Measurements from ENCODE around the gene CRIP1. TPM values are rescaled to one million over a fixed set of nuclear protein-coding genes. Genes with fewer than 3 reads are reported as not detected.

The CRIP1 gene
- total RNA-seq, 1 donor from 2014 or later, result 12.2 TPM

GRCh38 chr14:105450864-105451720 lies 35.6 kb upstream of the CRIP1 start:
- DNase-seq (ENCODE audit: low read depth), result no peak

DNA sequence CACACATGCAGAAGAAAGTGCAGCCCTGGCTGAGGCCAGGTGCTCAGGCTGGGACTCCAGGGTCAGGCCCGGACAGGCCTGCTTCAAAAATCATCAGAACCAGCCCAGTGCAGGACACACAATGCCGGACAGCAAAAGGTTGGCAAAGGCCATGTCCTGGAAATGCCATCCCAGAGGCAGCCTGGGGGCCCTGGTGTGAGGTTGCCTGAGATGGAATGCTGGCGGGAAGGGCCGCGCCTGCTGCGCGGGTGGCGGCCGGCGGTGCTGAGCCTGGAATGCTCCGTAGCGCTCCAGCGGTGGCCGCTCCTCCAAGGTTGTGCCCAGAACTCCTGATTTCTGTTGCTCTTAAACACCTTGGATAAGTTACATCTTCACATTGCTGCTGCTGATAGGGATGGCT lies 33.7 kb upstream of the CRIP1 start:
- DNase-seq (ENCODE audit: low read depth), result no peak

- DNase-seq (ENCODE audit: low read depth), result no peak
These were observed 32.8 kb upstream of the CRIP1 start for GRCh38 chr14:105453847-105454246.

DNA sequence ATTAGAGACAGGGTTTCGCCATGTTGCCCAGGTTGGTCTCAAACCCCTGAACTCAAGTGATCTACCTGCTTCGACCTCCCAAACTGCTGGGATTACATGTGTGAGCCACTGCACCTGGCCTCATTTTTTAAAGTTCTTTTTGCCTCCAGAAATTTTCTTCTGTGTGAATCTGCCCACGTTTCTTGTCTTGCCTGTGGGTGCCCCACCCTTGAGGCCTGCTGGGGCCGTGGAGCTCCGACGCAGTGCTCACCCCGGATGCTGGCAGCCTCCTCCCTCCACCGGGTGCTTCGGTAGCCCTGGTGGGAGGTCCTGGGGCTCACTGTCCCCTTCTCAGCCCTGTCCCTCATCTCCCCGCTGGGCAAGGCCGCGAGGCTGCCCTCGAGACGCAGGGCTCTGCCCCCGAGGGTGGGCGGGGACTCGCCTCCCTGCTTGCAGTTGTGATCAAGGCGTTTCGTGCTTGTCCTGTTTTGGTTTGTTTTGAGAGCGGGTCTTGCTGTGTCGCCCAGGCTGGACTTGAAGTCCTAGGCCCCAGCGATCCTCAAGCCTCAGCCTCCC lies 31.5 kb upstream of the CRIP1 start:
- DNase-seq (ENCODE audit: low read depth), result no peak

DNA sequence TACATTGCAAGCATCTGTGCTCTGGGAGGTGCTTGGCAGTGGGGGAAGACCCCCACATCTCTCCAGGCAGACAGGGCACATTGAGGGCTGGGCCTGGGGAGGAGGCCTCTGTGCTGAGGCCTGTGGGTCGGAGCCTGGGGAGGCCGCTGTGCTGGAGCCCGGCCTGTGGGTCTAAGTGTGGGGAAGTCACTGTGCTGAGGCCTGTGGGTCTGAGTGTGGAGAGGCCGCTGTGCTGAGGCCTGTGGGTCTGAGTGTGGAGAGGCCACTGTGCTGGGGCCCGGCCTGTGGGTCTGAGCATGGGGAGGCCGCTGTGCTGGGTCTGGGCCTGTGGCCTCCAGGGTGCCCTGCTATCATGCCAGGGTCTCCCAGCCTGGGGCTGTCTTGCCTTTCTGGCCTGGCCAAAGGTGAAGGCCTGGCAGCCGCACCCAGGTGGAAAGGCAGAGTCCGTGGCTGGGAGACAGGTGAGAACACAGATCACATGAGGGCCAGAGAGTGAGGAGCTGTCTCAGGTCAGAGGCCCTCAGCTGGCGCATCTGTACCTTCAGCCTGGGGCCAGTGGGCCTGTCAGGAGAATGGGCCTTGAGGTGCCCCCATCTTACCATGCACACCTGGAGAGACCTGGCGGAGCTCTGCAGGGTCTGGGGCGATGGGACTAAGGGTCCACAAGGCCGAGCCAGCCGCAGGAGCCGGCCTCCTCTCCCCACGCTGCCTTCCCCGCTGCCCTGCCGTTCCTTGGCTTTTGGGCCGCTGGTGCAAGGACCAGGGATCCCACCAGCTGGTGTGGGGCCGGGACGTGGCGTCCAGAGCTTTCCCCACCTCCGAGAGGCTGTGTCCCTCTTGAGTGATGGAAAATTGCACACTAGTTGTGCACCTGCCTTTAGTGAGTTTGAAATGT lies 30.7 kb upstream of the CRIP1 start:
- no peak for DNase-seq (ENCODE audit: low read depth)

GRCh38 chr14:105456736-105457617 lies 29.7 kb upstream of the CRIP1 start:
- DNase-seq (ENCODE audit: low read depth), result no peak

DNA sequence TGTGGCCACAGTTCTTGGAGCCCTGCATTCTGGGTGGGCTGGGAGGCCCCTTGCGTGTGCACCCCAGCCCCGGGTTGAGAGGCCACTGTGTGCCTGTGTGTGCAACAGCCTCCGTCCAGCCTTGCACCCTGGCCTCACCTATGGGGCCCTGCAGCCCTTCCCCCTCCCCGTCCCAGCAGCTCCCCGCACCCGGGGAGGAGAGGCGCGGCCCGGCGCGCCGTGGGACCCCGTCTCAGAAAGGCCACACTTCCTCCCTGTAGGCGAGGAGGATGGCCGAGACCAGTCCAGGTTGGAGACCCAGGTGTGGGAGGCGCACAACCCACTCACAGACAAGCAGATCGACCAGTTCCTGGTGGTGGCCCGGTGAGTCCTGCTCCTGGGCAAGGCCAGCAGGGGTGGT lies 28.7 kb upstream of the CRIP1 start:
- no peak for DNase-seq (ENCODE audit: low read depth)

GRCh38 chr14:105458571-105458970 lies 28.1 kb upstream of the CRIP1 start:
- DNase-seq (ENCODE audit: low read depth), result no peak

- DNase-seq (ENCODE audit: low read depth), result no peak
These were observed 26.6 kb upstream of the CRIP1 start for GRCh38 chr14:105460116-105460515.

DNA sequence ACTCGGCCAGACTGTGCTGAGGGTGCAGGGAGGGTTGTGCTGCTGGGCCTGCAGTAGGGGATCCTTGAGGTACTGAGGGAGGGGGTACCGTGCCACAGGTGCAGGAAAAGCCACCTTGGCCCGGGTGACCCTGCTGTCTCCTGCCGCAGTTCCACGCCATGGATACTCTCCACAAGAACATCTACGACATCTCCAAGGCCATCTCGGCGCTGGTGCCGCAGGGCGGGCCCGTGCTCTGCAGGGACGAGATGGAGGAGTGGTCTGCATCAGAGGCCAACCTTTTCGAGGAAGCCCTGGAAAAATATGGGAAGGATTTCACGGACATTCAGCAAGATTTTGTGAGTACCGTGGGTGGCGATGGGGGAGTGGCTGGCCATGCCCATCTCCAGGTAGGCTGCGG lies 26.1 kb upstream of the CRIP1 start:
- no peak for DNase-seq (ENCODE audit: low read depth)

DNA sequence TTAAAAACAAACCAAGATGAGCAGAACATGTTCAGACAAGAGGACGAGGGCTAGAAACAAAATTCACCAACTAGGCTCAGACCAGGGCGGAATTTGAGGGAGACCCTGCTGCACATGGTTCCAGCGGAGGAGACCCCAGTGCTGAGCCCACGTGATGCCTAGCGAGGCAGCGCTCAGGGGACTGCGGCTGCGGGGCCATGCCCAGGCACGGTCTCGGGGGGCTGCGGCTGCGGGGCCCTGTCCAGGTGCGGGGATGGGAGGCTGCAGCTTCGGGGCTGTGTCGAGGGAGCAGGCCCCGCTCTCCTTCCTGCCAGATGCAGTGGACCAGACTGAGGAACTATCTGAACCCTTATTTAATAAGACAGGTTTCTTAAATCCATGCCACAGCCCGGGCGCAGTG lies 24.8 kb upstream of the CRIP1 start:
- no peak for DNase-seq (ENCODE audit: low read depth)

DNA sequence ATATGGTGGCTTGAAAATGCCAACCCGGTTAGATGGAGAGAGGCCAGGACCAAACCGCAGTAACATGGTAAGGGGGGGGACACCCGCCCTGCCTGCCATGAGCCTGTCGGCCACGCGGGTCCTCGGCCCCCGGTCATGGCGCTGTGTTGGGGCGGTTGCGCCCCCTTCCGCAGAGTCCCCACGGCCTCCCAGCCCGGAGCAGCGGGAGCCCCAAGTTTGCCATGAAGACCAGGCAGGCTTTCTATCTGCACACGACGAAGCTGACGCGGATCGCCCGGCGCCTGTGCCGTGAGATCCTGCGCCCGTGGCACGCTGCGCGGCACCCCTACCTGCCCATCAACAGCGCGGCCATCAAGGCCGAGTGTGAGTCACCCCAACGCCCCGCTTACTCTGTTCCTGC lies 22.2 kb upstream of the CRIP1 start:
- no peak for DNase-seq (ENCODE audit: low read depth)

DNA sequence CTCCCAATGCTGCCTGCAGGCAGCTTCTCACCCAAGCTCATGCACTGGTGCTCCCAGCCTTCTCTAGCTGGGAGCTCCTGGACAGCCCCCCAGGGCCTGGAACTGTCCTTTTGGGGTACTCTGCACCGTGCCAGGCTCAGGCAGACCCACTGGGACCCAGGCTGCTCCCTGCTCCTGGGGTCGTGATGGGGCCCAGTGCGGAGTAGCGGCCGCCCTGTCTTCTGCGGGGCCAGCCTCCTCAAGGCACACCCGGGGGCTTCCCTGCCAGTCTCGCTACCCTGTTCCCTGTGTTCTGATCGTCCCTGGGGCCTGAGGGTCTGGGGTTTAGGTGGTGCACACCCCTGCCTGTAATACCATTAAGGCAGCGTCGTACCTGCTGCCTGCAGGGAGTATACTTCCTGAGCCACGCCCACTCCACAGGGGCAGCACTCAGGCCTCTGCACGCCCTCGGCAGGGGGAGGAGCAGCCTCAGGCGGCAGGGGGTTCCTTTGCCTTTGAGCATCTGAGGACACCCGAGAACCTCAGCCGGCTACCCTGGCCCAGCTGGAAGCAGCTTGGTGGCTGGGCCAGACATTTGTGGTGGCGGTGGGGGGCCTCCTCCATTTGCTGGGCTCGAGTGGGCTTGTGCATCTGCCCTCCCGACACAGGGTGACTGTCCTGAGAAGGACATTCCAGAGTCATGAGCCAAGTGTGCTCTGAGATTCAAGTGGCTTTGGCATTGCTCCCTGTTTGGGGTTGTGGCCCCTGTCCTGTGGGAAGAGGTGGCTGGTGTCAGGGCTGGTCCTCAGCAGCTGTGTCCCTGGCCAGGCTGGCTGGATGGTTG lies 21.3 kb upstream of the CRIP1 start:
- no peak for DNase-seq (ENCODE audit: low read depth)

DNA sequence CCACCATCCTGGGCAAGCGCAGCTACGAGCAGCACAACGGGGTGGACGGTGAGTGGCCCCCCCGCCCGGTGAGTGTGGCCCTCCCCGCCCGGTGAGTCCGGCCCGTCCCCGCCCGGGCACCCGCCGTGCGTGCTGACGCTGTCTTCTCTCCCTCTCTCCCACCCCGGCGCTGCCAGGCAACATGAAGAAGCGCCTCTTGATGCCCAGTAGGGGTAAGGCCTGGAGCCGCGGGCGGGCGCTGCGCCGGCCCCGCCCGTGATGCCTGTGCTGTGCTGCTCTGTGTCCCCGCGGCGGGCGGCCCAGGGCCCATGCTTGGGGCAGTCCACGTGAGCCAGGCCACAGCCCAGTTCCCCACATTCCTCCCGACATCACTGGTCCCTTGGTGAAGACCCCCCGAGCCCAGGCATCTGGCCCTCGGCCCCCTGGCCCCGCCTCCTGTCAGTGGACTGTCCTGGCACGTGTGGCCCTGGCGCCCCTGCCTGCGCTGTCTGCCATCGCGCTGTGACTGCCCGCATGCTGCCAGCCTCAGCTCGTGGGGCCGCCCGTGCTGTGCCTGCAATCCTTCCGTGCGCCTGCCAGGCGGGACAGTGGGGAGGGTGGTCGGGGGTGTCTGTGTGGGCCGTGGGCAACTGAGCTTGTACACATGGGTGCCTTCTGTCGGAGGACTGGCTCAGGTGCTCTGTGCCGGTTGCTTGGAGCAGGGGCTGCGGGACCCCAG lies 20.0 kb upstream of the CRIP1 start:
- no peak for DNase-seq (ENCODE audit: low read depth)

DNA sequence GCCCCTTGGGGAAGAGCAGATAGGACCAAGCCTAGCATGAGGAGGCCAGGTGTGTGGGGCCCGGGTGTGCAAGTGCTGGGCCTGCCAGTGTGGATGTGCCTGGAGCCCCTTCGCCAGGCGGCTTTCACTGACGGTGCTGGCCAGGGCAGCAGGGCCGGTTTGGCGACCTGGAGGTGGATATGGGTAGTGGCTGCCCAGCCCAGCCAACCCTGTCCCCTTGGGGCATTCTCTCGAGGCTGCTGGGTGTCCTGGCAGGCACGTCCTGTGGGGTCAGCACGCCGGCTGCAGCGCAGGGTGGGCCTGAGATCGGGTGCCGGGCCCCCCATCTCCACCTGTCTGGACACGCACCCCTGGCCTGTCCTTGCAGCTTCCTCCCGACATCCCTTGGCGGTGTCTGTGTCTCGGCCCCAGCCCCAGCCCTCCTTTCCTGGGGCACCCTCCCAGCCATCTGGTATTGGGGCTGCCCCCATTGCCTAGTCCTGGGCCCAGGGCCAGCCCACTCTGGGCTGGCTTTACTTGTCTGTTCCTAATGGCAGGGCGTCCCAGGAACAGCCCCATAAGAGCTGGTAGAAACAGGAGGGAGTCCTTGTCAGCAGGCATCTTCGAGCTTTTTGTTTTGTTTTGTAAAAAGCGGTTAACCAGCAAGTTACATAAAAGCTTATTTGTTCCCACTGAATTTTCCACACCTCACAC lies 19.3 kb upstream of the CRIP1 start:
- no peak for DNase-seq (ENCODE audit: low read depth)

DNA sequence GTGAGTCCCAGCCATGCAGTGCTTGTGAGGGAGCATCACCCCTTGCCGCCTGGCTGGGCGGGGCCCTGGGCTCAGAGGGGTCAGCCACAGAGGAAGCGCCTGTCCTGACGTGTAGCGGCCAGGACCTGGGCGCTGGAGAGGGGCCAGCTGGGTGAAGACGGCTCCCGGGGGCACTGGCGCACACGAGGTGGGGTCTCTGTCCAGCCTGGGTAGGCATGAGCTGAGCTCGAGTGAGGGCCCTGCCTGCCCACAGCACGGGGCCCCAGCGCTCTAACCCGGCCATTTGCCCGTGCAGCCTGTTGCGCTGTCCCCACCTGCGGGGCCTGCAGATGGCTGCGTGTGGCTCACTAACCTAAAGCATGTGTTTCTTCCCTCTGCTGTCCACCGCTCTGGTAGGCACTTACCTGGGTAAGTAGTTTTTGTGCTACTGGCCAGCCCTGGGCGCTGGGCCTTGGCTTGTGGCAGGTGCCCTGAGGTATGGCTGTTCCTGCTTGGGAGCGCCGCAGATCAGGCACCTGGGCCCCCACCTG lies 18.7 kb upstream of the CRIP1 start:
- DNase-seq (ENCODE audit: low read depth), result no peak

DNA sequence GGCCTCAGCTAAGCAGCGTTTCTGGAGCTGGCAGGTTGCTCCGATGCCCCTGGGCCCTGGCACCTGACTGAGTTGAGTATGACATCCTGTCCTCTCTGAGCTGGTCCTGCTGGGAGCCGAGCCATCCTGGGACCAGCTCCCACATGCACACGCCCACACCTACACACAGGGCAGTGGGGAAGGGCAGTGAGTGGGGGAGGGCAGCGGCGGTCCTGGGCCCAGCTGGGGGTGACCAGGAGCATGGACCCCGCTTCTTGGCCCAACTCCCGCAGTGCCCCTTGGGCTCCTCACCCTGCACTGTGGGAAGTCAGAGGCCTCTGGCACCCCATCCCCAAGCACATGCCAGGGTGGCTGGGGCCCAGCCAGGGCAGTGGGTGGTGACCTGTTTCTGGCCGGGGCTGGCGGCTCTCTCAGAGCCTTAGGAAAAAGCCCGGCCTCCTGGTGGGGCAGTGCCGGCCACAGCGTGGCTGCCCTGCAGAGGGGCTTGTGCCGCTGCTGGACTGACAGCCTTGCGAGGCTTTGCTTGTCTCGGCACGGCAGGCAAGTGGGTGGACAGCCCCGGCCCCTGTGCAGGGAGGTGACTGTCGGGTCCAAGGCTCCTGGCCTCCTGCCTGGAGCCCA lies 18.0 kb upstream of the CRIP1 start:
- no peak for DNase-seq (ENCODE audit: low read depth)

GRCh38 chr14:105469456-105470349 lies 17.0 kb upstream of the CRIP1 start:
- DNase-seq (ENCODE audit: low read depth), result no peak
